Measurements from ENCODE around the gene ARHGAP15.

- TF ChIP-seq CTCF (IDR thresholded peaks at IDR 0.05) (no peak), POLR2A (IDR thresholded peaks at IDR 0.05) (no peak)
Measured at GRCh38 chr2:143311426-143311825, 182.2 kb downstream of the ARHGAP15 start.
